Astrocyte (in vitro differentiated cells and primary cell): ENCODE measurements around the gene C2CD4C.

ENCODE experiments used
- CTCF ChIP-seq: IDR thresholded peaks from 2 replicates; pipeline ENCODE4 v1.5.1; 2011; ENCODE audit warnings: low read depth, mild to moderate bottlenecking, inconsistent platforms, low read length, moderate library complexity; ENCODE audit not compliant: insufficient read depth
- EZH2 ChIP-seq: IDR thresholded peaks from 2 replicates; pipeline ENCODE4 v1.6.1; 2012; ENCODE audit warnings: mild to moderate bottlenecking, low read length, inconsistent platforms; ENCODE audit not compliant: insufficient read depth

- TF ChIP-seq CTCF (no peak), EZH2 (no peak)
Measured at GRCh38 chr19:402786-403185, 6.2 kb downstream of the C2CD4C start.
